ENCODE results near the gene GCG. TPM values are rescaled to one million over a fixed set of nuclear protein-coding genes. Genes with fewer than 3 reads are reported as not detected.

Gene GCG
- polyA plus RNA-seq, 1 donor (not counting 4 experiments of a cell fraction or from before 2014, with no cell fraction given), result not detected

- Histone ChIP-seq H3K9me1 (ENCODE audit: control insufficient read depth, extremely low read depth, insufficient read depth, low read length) (no peaks in the 10 kb centered on the region), H3K9me3 (ENCODE audit: control insufficient read depth, low read depth, low read length) (no peaks in the 10 kb centered on the region), H3K27ac (ENCODE audit: control insufficient read depth, insufficient read depth, low read length) (peak overlapping the region; percentile 19), H3K36me3 (ENCODE audit: control insufficient read depth in 2 of 2, extremely low read depth in 1 of 2, insufficient read depth in 2 of 2, low read length in 2 of 2) (no peaks in the 10 kb centered on the region), H3K4me3 (ENCODE audit: control insufficient read depth in 2 of 3, extremely low read depth in 1 of 3, insufficient read depth in 2 of 3, low read depth in 1 of 3, low read length in 3 of 3) (no peak overlapping the region), H2AFZ (ENCODE audit: control insufficient read depth, low read length) (no peak overlapping the region), H3K79me2 (ENCODE audit: control insufficient read depth, insufficient read depth, low read length) (no peaks in the 10 kb centered on the region), H3K4me1 (ENCODE audit: control insufficient read depth, extremely low read depth, insufficient read depth, low read length) (peaks cover 36% of the 10 kb centered on the region), H3K27me3 (ENCODE audit: control insufficient read depth, extremely low read depth, insufficient read depth, low read length) (no peaks in the 10 kb centered on the region), H3K4me2 (ENCODE audit: control insufficient read depth, extremely low read depth, insufficient read depth, low read depth, low read length) (no peak overlapping the region), H4K20me1 (ENCODE audit: control insufficient read depth, extremely low read depth, insufficient read depth, low read length) (no peaks in the 10 kb centered on the region), H3K9ac (ENCODE audit: control insufficient read depth, extremely low read depth, insufficient read depth, low read length) (no peak overlapping the region)
- dilution Hi-C loops (cut with MboI; ENCODE audit: extremely low pct_ligation_motif_present, low sequenced_read_pairs), result no loop called here
- TF ChIP-seq CTCF (optimal IDR thresholded peaks at IDR 0.05 in 1 of 3, IDR thresholded peaks at IDR 0.05 in 1 of 3, conservative IDR thresholded peaks at IDR 0.05 in 1 of 3; ENCODE audit: extremely low read depth in 1 of 3, insufficient read depth in 2 of 3, low read length in 3 of 3) (no peak), EZH2 (IDR thresholded peaks at IDR 0.05; ENCODE audit: low read length) (no peak)
- DNase-seq (ENCODE audit: low read depth, low spot score) (no peak), FAIRE-seq (no peak)
Measured at GRCh38 chr2:162113088-162113775, 38.8 kb downstream of the GCG start.

- DNase-seq (ENCODE audit: low read depth, low spot score), result no peak
- H3K9ac ChIP-seq (ENCODE audit: control insufficient read depth, extremely low read depth, insufficient read depth, low read length), result no peak overlapping the region
- H3K9me3 ChIP-seq (ENCODE audit: control insufficient read depth, low read depth, low read length), result no peaks in the 10 kb centered on the region
- H3K79me2 ChIP-seq (ENCODE audit: control insufficient read depth, insufficient read depth, low read length), result no peaks in the 10 kb centered on the region
- no peaks in the 10 kb centered on the region for H3K9me1 ChIP-seq (ENCODE audit: control insufficient read depth, extremely low read depth, insufficient read depth, low read length)
- dilution Hi-C loops (cut with MboI; ENCODE audit: extremely low pct_ligation_motif_present, low sequenced_read_pairs), result no loop called here
- peaks cover 26% of the 10 kb centered on the region for H3K4me1 ChIP-seq (ENCODE audit: control insufficient read depth, extremely low read depth, insufficient read depth, low read length)
- H3K27ac ChIP-seq (ENCODE audit: control insufficient read depth, insufficient read depth, low read length), result peak overlapping the region; percentile 19
- TF ChIP-seq CTCF (optimal IDR thresholded peaks at IDR 0.05 in 1 of 3, IDR thresholded peaks at IDR 0.05 in 1 of 3, conservative IDR thresholded peaks at IDR 0.05 in 1 of 3; ENCODE audit: extremely low read depth in 1 of 3, insufficient read depth in 2 of 3, low read length in 3 of 3), result no peak
- TF ChIP-seq EZH2 (IDR thresholded peaks at IDR 0.05; ENCODE audit: low read length), result no peak
- no peaks in the 10 kb centered on the region for H4K20me1 ChIP-seq (ENCODE audit: control insufficient read depth, extremely low read depth, insufficient read depth, low read length)
- no peaks in the 10 kb centered on the region for H3K27me3 ChIP-seq (ENCODE audit: control insufficient read depth, extremely low read depth, insufficient read depth, low read length)
- H3K36me3 ChIP-seq (ENCODE audit: control insufficient read depth in 2 of 2, extremely low read depth in 1 of 2, insufficient read depth in 2 of 2, low read length in 2 of 2), result no peaks in the 10 kb centered on the region
- H2AFZ ChIP-seq (ENCODE audit: control insufficient read depth, low read length), result no peak overlapping the region
- H3K4me3 ChIP-seq (ENCODE audit: control insufficient read depth in 2 of 3, extremely low read depth in 1 of 3, insufficient read depth in 2 of 3, low read depth in 1 of 3, low read length in 3 of 3), result no peak overlapping the region
- FAIRE-seq, result peak; percentile 82
- H3K4me2 ChIP-seq (ENCODE audit: control insufficient read depth, extremely low read depth, insufficient read depth, low read depth, low read length), result peak overlapping the region; percentile 18
Measured at GRCh38 chr2:162111958-162112850, 39.8 kb downstream of the GCG start.

Measured in keratinocyte (primary cell).